IMR-90 (cell line): ENCODE measurements around the gene ADGRL1. TPM values are rescaled to one million over a fixed set of nuclear protein-coding genes. Genes with fewer than 3 reads are reported as not detected.
"Not testable (repeated sequence)": the region's sequence is repeated elsewhere in the genome, so short reads cannot be mapped to it uniquely, and the experiment has no call there.

ENCODE experiments used
- ATAC-seq: fragments of 200-7000 bp; cut with Tn5 transposase; 2 replicates; pipeline ENCODE4 v1.9.1; 2020; ENCODE audit warnings: low read depth, mild to moderate bottlenecking, moderate library complexity
- BruUV-seq: library from RNA; stranded (reverse); fragments of 400-500 nt; replicated peaks from 2 replicates; lab custom pipeline; 2021; lab: Mats Ljungman, UMichigan
- CTCF ChIA-PET: fragments of 300-600 bp; formaldehyde crosslinking; extraction: SDS; loops from one replicate; lab custom pipeline; 2021; ENCODE audit warnings: antibody characterized with exemption; lab: Yijun Ruan, JAX
- POLR2A ChIA-PET: fragments of 300-600 bp; sonication (Branson Sonifier 250); formaldehyde crosslinking; loops from one replicate; lab custom pipeline; 2022; ENCODE audit warnings: antibody characterized with exemption; ENCODE audit not compliant: unreplicated experiment; lab: Charles Lee
- DNase-seq: peaks from one replicate; pipeline ENCODE4 v3.0.0; 2013
- H2AFZ ChIP-seq: replicated peaks from 2 replicates; pipeline ENCODE3; 2013; ENCODE audit warnings: low read length, mild to moderate bottlenecking; ENCODE audit not compliant: poor library complexity
- H2AK5ac ChIP-seq: 2 replicates; pipeline ENCODE4 v1.6.1; 2013; ENCODE audit warnings: low read depth, low read length, inconsistent platforms
- H2AK9ac ChIP-seq: replicated peaks from 2 replicates; pipeline ENCODE3; 2013; ENCODE audit warnings: mild to moderate bottlenecking, low read depth, low read length, moderate library complexity; ENCODE audit not compliant: poor library complexity
- H2BK120ac ChIP-seq: 2 replicates; pipeline ENCODE4 v1.6.1; 2013; ENCODE audit warnings: low read depth, low read length, inconsistent platforms
- H2BK15ac ChIP-seq: 3 replicates; pipeline ENCODE4 v1.6.1; 2013; ENCODE audit warnings: low read depth, low read length, inconsistent platforms
- H2BK20ac ChIP-seq: 2 replicates; pipeline ENCODE4 v1.6.1; 2013; ENCODE audit warnings: low read depth, mild to moderate bottlenecking, inconsistent platforms, low read length, moderate library complexity
- H2BK5ac ChIP-seq: 2 replicates; pipeline ENCODE4 v1.6.1; 2013; ENCODE audit warnings: mild to moderate bottlenecking, low read depth, low read length, inconsistent platforms; ENCODE audit not compliant: poor library complexity, severe bottlenecking
- H3K14ac ChIP-seq: replicated peaks from 2 replicates; pipeline ENCODE4 v1.6.1; 2013; ENCODE audit warnings: low read depth, low read length, inconsistent platforms
- H3K18ac ChIP-seq: 2 replicates; pipeline ENCODE4 v1.6.1; 2013; ENCODE audit warnings: low read depth, low read length, control low read depth
- H3K23ac ChIP-seq: 2 replicates; pipeline ENCODE4 v1.6.1; 2013; ENCODE audit warnings: low read depth, low read length, inconsistent platforms
- H3K27ac ChIP-seq: 2 replicates; pipeline ENCODE4 v1.5.1; 2013; ENCODE audit warnings: mild to moderate bottlenecking, control low read depth, low read length; ENCODE audit not compliant: insufficient read depth
- H3K27me3 ChIP-seq: 2 replicates; pipeline ENCODE4 v1.6.1; 2013; ENCODE audit warnings: low read length; ENCODE audit not compliant: control insufficient read depth, insufficient read depth
- H3K36me3 ChIP-seq: 2 replicates; pipeline ENCODE4 v1.6.1; 2013; ENCODE audit warnings: low read length, mixed read lengths; ENCODE audit not compliant: control insufficient read depth, insufficient read depth
- H3K4ac ChIP-seq: 2 replicates; pipeline ENCODE4 v1.6.1; 2013; ENCODE audit warnings: low read depth, low read length, inconsistent platforms
- H3K4me1 ChIP-seq: 2 replicates; pipeline ENCODE4 v1.6.1; 2013; ENCODE audit warnings: low read length, mixed read lengths; ENCODE audit not compliant: control insufficient read depth, insufficient read depth
- H3K4me2 ChIP-seq: 2 replicates; pipeline ENCODE4 v1.6.1; 2013; ENCODE audit warnings: low read depth, mild to moderate bottlenecking, control low read depth, low read length, moderate library complexity
- H3K4me3 ChIP-seq: 2 replicates; pipeline ENCODE4 v1.5.1; 2013; ENCODE audit warnings: low read depth, mild to moderate bottlenecking, control low read depth, low read length, moderate library complexity; ENCODE audit not compliant: insufficient read depth
- H3K56ac ChIP-seq: 2 replicates; pipeline ENCODE4 v1.6.1; 2013; ENCODE audit warnings: low read length, inconsistent platforms; ENCODE audit not compliant: insufficient read depth; ENCODE audit errors: extremely low read depth
- H3K79me1 ChIP-seq, 2 experiments: 2 replicates each; pipeline ENCODE4 v1.6.1; 2013; ENCODE audit warnings: low read length in 2 of 2, inconsistent platforms in 1 of 2, low read depth in 1 of 2
- H3K9ac ChIP-seq: 2 replicates; pipeline ENCODE4 v1.6.1; 2013; ENCODE audit warnings: low read depth, low read length, control low read depth
- H3K9me1 ChIP-seq: 2 replicates; pipeline ENCODE4 v1.6.1; 2013; ENCODE audit warnings: low read length, inconsistent platforms; ENCODE audit not compliant: insufficient read depth
- H3K9me3 ChIP-seq: 2 replicates; pipeline ENCODE4 v1.6.1; 2013; ENCODE audit warnings: low read length; ENCODE audit not compliant: control insufficient read depth, insufficient read depth
- H4K20me1 ChIP-seq: 2 replicates; pipeline ENCODE4 v1.6.1; 2013; ENCODE audit warnings: low read length, inconsistent platforms; ENCODE audit not compliant: insufficient read depth
- H4K5ac ChIP-seq: 2 replicates; pipeline ENCODE4 v1.6.1; 2013; ENCODE audit warnings: mild to moderate bottlenecking, low read depth, low read length, control low read depth
- H4K8ac ChIP-seq, 2 experiments: 2 replicates each; pipeline ENCODE4 v1.6.1; 2013; ENCODE audit warnings: low read depth in 2 of 2, low read length in 2 of 2, control low read depth in 1 of 2, inconsistent platforms in 1 of 2
- H4K91ac ChIP-seq: 2 replicates; pipeline ENCODE4 v1.6.1; 2013; ENCODE audit warnings: low read depth, low read length, inconsistent platforms; ENCODE audit not compliant: insufficient read depth
- FOS ChIP-seq: fragments of 150-350 bp; IDR thresholded peaks from 2 replicates; pipeline ENCODE4 v1.6.1; 2016; ENCODE audit warnings: low read depth, low read length
- MAFK ChIP-seq: IDR thresholded peaks from 2 replicates; pipeline ENCODE4 v1.6.1; 2012; ENCODE audit warnings: low read depth, low read length, improper control_type of control experiment
- NFE2L2 ChIP-seq: fragments of 150-350 bp; IDR thresholded peaks from 2 replicates; pipeline ENCODE4 v1.6.1; 2016; ENCODE audit warnings: low read depth, mild to moderate bottlenecking, low read length
- RAD21 ChIP-seq: IDR thresholded peaks from 2 replicates; pipeline ENCODE4 v1.6.1; 2012; ENCODE audit warnings: low read length, improper control_type of control experiment
- USF2 ChIP-seq: fragments of 150-350 bp; IDR thresholded peaks from 2 replicates; pipeline ENCODE4 v1.6.1; 2017; ENCODE audit warnings: mild to moderate bottlenecking, antibody characterized with exemption, low read length, low read depth
- WGBS, 2 experiments: methylation state at CpG; one replicate each; pipeline versions ENCODE4 v1.1.5 to v1.1.7; 2013; ENCODE audit warnings: missing lambda C conversion rate in 2 of 2; ENCODE audit not compliant: insufficient read length in 1 of 2; ENCODE audit errors: extremely low coverage in 2 of 2; 5-methylcytosine and 5-hydroxymethylcytosine counted together
- dilution Hi-C: fragments of 300-500 bp; cut with HindIII; formaldehyde crosslinking; loops from one replicate; pipeline ENCODE4 v1.14.3; 2018; ENCODE audit warnings: low sequenced_read_pairs; ENCODE audit not compliant: unreplicated experiment
- in situ Hi-C: fragments of 300-500 bp; cut with MboI; formaldehyde crosslinking; loops from 3 replicates; pipeline ENCODE4 v1.14.3; 2019; ENCODE audit warnings: low sequenced_read_pairs, inconsistent platforms, mixed read lengths
- intact Hi-C: fragments of 100-400 bp; cut with micrococcal nuclease; formaldehyde crosslinking; loops from 2 replicates; pipeline ENCODE4 v1.10.0; 2022
- polyA plus RNA-seq, 3 experiments: library from polyadenylated mRNA; depleted of rRNA; stranded (reverse); fragments of >200 nt; gene quantifications; 2 replicates each; pipeline ENCODE4 v1.2.3, GENCODE V29; 2012; ENCODE audit warnings: low replicate concordance in 1 of 3
- total RNA-seq: library from RNA; depleted of rRNA; stranded (reverse); fragments of >200 nt; gene quantifications from 2 replicates; pipeline ENCODE4 v1.2.3, GENCODE V29; 2012

Gene ADGRL1
- total and polyA plus RNA-seq, 2 of the 4 experiments (the other 2 are of a cell fraction), result 0.72 to 2.2 TPM

GRCh38 chr19:14197882-14198281 is 8.1 kb downstream of the ADGRL1 start:
- intact Hi-C loops (no loop called here), dilution Hi-C loops (no loop called here), in situ Hi-C loops (loop anchor here (5.0 kb wide), 1 partner anchor 149 kb away; no protein-coding TSS in a partner anchor)
- H3K36me3 ChIP-seq, result no peaks in the 10 kb centered on the region
- no peak overlapping the region for H3K23ac ChIP-seq
- POLR2A ChIA-PET, result no interaction called here
- H3K79me1 ChIP-seq, result no peaks in the 10 kb centered on the region
- peaks cover 6% of the 10 kb centered on the region; the same call in 1 of the 2 replicates for H3K27me3 ChIP-seq
- H3K4me1 ChIP-seq, result no peaks in the 10 kb centered on the region
- no peak overlapping the region for H3K14ac ChIP-seq
- WGBS, 2 experiments, result 92% methylated on average over 4 of the region's 5 CpGs; no CpG with 5 or more reads in 1 of the 2 experiments
- no peak overlapping the region for H3K4me2 ChIP-seq
- no peak overlapping the region for H2AK9ac ChIP-seq
- H2BK120ac ChIP-seq, result no peak overlapping the region
- no peak overlapping the region for H3K27ac ChIP-seq
- H3K4ac ChIP-seq, result no peak overlapping the region
- ATAC-seq (no peak), DNase-seq (no peak)
- H2BK15ac ChIP-seq, result no peak overlapping the region
- no peak overlapping the region for H4K8ac ChIP-seq
- H2BK5ac ChIP-seq, result no peak overlapping the region
- no peak overlapping the region for H2BK20ac ChIP-seq
- no peak overlapping the region for H3K4me3 ChIP-seq
- no peaks in the 10 kb centered on the region for H4K20me1 ChIP-seq
- BruUV-seq, result no TSS peak
- CTCF ChIA-PET, result interaction anchor here (0.8 to 3.0 kb wide), 3 partner anchors 150 to 160 kb away, joined by 3 to 26 read pairs (median 3); no protein-coding TSS in a partner anchor
- no peak overlapping the region for H2AFZ ChIP-seq
- H3K9ac ChIP-seq, result no peak overlapping the region
- no peak overlapping the region for H3K18ac ChIP-seq
- no peaks in the 10 kb centered on the region for H3K9me3 ChIP-seq
- no peaks in the 10 kb centered on the region for H3K9me1 ChIP-seq
- TF ChIP-seq MAFK (no peak), RAD21 (no peak), USF2 (no peak), FOS (no peak), NFE2L2 (no peak)
- no peak overlapping the region for H3K56ac ChIP-seq
- no peak overlapping the region for H4K5ac ChIP-seq
- no peak overlapping the region for H4K91ac ChIP-seq
- H2AK5ac ChIP-seq, result no peak overlapping the region

DNA sequence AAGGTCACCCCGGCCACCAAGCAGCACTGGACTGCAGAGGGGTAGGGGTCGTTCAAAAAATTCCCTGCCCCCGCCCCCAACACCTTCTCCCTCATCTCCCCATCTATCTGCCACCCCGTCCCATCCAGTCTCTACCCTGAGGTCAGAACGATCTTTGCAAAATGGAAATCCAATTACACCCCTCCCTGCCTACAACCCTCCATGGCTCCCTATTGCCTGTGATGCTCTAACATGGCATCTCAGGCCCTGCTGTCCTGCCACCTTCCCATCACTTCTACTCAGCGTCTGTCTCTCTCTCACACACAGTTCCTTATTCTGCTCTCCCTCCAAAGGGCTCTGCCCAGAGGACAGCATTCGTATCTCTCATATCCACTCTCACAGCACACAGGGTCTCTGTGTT is 8.7 kb downstream of the ADGRL1 start:
- H4K8ac ChIP-seq, H3K9me3 ChIP-seq, H2BK120ac ChIP-seq, ATAC-seq, BruUV-seq, H3K36me3 ChIP-seq, intact Hi-C loops, H3K9me1 ChIP-seq, H2BK5ac ChIP-seq, H4K91ac ChIP-seq, H2AFZ ChIP-seq, H2AK9ac ChIP-seq, H3K9ac ChIP-seq, H2BK15ac ChIP-seq, H3K79me1 ChIP-seq, POLR2A ChIA-PET, H4K20me1 ChIP-seq, H2AK5ac ChIP-seq, H3K4me1 ChIP-seq, H3K14ac ChIP-seq, H3K56ac ChIP-seq, H3K23ac ChIP-seq, H4K5ac ChIP-seq, H3K27me3 ChIP-seq, H3K18ac ChIP-seq, H3K27ac ChIP-seq, H2BK20ac ChIP-seq, DNase-seq, H3K4me2 ChIP-seq, H3K4me3 ChIP-seq, H3K4ac ChIP-seq, dilution Hi-C loops: not testable (repeated sequence)
- in situ Hi-C loops, result loop anchor here (5.0 kb wide), 1 partner anchor 150 kb away; no protein-coding TSS in a partner anchor
- CTCF ChIA-PET, result interaction anchor here (0.8 kb wide), 1 partner anchor 151 kb away, joined by 3 read pairs; no protein-coding TSS in a partner anchor
- WGBS, 2 experiments, result no CpG with 5 or more reads among the region's 7 CpGs
